ENCODE data around the gene CHST11. TPM values are rescaled to one million over a fixed set of nuclear protein-coding genes. Genes with fewer than 3 reads are reported as not detected.
"Not testable (repeated sequence)": the region's sequence is repeated elsewhere in the genome, so short reads cannot be mapped to it uniquely, and the experiment has no call there.

Gene CHST11
- total RNA-seq, 1 donor from 2014 or later: 71.4 TPM

- intact Hi-C loops (cut with micrococcal nuclease): no loop called here
Observed at GRCh38 chr12:104555648-104556047, 98.9 kb downstream of the CHST11 start.

- intact Hi-C loops (cut with micrococcal nuclease): no loop called here
Observed at GRCh38 chr12:104557488-104558195, 100.9 kb downstream of the CHST11 start.

GRCh38 chr12:104560881-104561280 lies 104.1 kb downstream of the CHST11 start:
- intact Hi-C loops (cut with micrococcal nuclease): no loop called here

- intact Hi-C loops (cut with micrococcal nuclease): no loop called here
Observed at GRCh38 chr12:104562763-104563162, 106.0 kb downstream of the CHST11 start.

GRCh38 chr12:104564662-104565061 lies 107.9 kb downstream of the CHST11 start:
- intact Hi-C loops (cut with micrococcal nuclease): loop anchor here (5.0 kb wide), 1 partner anchor 87 kb away; no protein-coding TSS in a partner anchor

GRCh38 chr12:104565606-104566243 lies 109.0 kb downstream of the CHST11 start:
- intact Hi-C loops (cut with micrococcal nuclease): loop anchor here (5.0 kb wide), 1 partner anchor 88 kb away; no protein-coding TSS in a partner anchor

- intact Hi-C loops (cut with micrococcal nuclease): loop anchor here (5.0 kb wide), 1 partner anchor 89 kb away; no protein-coding TSS in a partner anchor
Observed at GRCh38 chr12:104566244-104566993, 109.7 kb downstream of the CHST11 start.

- intact Hi-C loops (cut with micrococcal nuclease): loop anchor here (2.0 to 5.0 kb wide), 2 partner anchors 91 to 111 kb away; partner anchors contain the start of gene CHST11
Observed at GRCh38 chr12:104567832-104568486, 111.2 kb downstream of the CHST11 start.

- intact Hi-C loops (cut with micrococcal nuclease): loop anchor here (2.0 to 5.0 kb wide), 2 partner anchors 91 to 112 kb away; partner anchors contain the start of gene CHST11
Observed at GRCh38 chr12:104568487-104568868, 111.7 kb downstream of the CHST11 start.

GRCh38 chr12:104568935-104569334 lies 112.2 kb downstream of the CHST11 start:
- intact Hi-C loops (cut with micrococcal nuclease): loop anchor here (1.0 to 5.0 kb wide), 3 partner anchors 35 to 112 kb away; partner anchors contain the start of gene CHST11

- intact Hi-C loops (cut with micrococcal nuclease): loop anchor here (1.0 to 5.0 kb wide), 3 partner anchors 35 to 113 kb away; partner anchors contain the start of gene CHST11
Observed at GRCh38 chr12:104569346-104570173, 112.8 kb downstream of the CHST11 start.

- intact Hi-C loops (cut with micrococcal nuclease): no loop called here
Observed at GRCh38 chr12:104570174-104570907, 113.6 kb downstream of the CHST11 start.

GRCh38 chr12:104571328-104571727 lies 114.6 kb downstream of the CHST11 start:
- intact Hi-C loops (cut with micrococcal nuclease): no loop called here

- intact Hi-C loops (cut with micrococcal nuclease): not testable (repeated sequence)
Observed at GRCh38 chr12:104574353-104574752, 117.6 kb downstream of the CHST11 start.

- intact Hi-C loops (cut with micrococcal nuclease): not testable (repeated sequence)
Observed at GRCh38 chr12:104574758-104575157, 118.0 kb downstream of the CHST11 start.

GRCh38 chr12:104575442-104576186 lies 118.9 kb downstream of the CHST11 start:
- intact Hi-C loops (cut with micrococcal nuclease): no loop called here

GRCh38 chr12:104576187-104576778 lies 119.5 kb downstream of the CHST11 start:
- intact Hi-C loops (cut with micrococcal nuclease): no loop called here

- intact Hi-C loops (cut with micrococcal nuclease): no loop called here
Observed at GRCh38 chr12:104576980-104577580, 120.3 kb downstream of the CHST11 start.

All from T-helper 2 cell treated with Interferon-gamma antibody and Interleukin-4, amounts not matched to agents 100 ng/mL and 5 ng/mL, for 36 hours (primary cell).